Measurements from ENCODE around the gene IRX5. TPM values are rescaled to one million over a fixed set of nuclear protein-coding genes. Genes with fewer than 3 reads are reported as not detected.

The IRX5 gene
- total and polyA plus RNA-seq, 2 donors from 2014 or later: 3.7 to 22.3 TPM

DNA sequence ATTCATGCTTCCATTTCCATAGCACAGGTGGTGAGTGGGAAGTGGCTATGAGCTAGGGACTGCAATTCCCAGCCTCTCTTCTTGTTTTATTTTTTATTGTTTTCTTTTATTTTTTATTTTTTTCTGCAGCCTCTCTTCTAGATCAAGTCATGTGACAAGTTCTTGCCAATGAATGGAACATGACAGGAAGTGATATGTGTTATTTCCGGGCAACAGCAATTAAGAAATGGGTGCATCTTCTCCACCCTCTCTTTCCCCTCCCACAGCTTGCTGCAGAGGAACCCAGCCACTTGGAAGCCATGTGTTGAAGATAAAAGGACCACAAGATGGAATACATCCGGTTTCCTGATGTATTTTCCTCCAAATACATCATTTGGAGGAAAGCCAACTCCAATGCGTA, 23.6 kb downstream of the IRX5 start:
- TF ChIP-seq, protein P1, sequence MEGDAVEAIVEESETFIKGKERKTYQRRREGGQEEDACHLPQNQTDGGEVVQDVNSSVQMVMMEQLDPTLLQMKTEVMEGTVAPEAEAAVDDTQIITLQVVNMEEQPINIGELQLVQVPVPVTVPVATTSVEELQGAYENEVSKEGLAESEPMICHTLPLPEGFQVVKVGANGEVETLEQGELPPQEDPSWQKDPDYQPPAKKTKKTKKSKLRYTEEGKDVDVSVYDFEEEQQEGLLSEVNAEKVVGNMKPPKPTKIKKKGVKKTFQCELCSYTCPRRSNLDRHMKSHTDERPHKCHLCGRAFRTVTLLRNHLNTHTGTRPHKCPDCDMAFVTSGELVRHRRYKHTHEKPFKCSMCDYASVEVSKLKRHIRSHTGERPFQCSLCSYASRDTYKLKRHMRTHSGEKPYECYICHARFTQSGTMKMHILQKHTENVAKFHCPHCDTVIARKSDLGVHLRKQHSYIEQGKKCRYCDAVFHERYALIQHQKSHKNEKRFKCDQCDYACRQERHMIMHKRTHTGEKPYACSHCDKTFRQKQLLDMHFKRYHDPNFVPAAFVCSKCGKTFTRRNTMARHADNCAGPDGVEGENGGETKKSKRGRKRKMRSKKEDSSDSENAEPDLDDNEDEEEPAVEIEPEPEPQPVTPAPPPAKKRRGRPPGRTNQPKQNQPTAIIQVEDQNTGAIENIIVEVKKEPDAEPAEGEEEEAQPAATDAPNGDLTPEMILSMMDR (IDR thresholded peaks at IDR 0.05; ENCODE audit: borderline replicate concordance, extremely low read depth, insufficient read depth): no peak
- H3K9me3 ChIP-seq (ENCODE audit: control insufficient read depth in 2 of 3, insufficient read depth in 1 of 3, low read length in 3 of 3): no peaks in the 10 kb centered on the region
- no peak for FAIRE-seq
- no peaks in the 10 kb centered on the region for H3K27me3 ChIP-seq (ENCODE audit: control insufficient read depth, insufficient read depth, low read length)
- no peak overlapping the region for H3K27ac ChIP-seq (ENCODE audit: low read depth in 2 of 2, low read length in 2 of 2)
- DNase-seq: peak in 1 of 5 donors; percentile 32
- no peaks in the 10 kb centered on the region for H3K36me3 ChIP-seq (ENCODE audit: control insufficient read depth in 2 of 3, insufficient read depth in 3 of 3, low read length in 3 of 3)
- H3K9ac ChIP-seq (ENCODE audit: low read length in 3 of 3): no peak overlapping the region
- no peak overlapping the region for H3K4me3 ChIP-seq (ENCODE audit: low read length in 3 of 3)
- intact Hi-C loops (cut with DNase I): no loop called here
- no peaks in the 10 kb centered on the region for H3K4me1 ChIP-seq (ENCODE audit: control insufficient read depth in 2 of 3, insufficient read depth in 2 of 3, low read depth in 1 of 3, low read length in 3 of 3)

DNA sequence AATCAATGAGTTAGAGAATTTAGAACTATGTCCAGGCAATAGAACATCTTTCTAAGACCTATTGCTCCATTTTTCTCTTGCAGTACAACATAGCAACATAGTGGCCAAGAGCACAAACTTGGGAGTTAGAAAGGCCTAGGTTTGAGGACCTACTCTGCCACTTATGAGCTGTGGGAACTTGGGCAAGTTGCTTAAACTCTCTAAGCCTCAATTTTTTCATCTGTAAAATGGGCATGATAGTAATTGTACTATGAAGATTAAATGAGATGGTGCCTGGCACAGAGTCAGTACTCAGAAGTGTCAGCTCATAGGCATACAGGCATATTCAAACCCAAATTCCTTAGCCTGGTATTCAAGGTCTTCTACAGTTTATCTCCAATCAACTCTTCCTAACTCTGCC, 25.1 kb downstream of the IRX5 start:
- DNase-seq: no peak
- Histone ChIP-seq H3K27me3 (ENCODE audit: control insufficient read depth, insufficient read depth, low read length) (no peaks in the 10 kb centered on the region), H3K4me3 (ENCODE audit: low read length in 3 of 3) (no peak overlapping the region), H3K9ac (ENCODE audit: low read length in 3 of 3) (no peak overlapping the region), H3K4me1 (ENCODE audit: control insufficient read depth in 2 of 3, insufficient read depth in 2 of 3, low read depth in 1 of 3, low read length in 3 of 3) (no peaks in the 10 kb centered on the region), H3K36me3 (ENCODE audit: control insufficient read depth in 2 of 3, insufficient read depth in 3 of 3, low read length in 3 of 3) (no peaks in the 10 kb centered on the region), H3K27ac (ENCODE audit: low read depth in 2 of 2, low read length in 2 of 2) (no peak overlapping the region), H3K9me3 (ENCODE audit: control insufficient read depth in 2 of 3, insufficient read depth in 1 of 3, low read length in 3 of 3) (no peaks in the 10 kb centered on the region)
- no peak for FAIRE-seq
- TF ChIP-seq, protein P1 (IDR thresholded peaks at IDR 0.05; ENCODE audit: borderline replicate concordance, extremely low read depth, insufficient read depth): no peak
- intact Hi-C loops (cut with DNase I): no loop called here

DNA sequence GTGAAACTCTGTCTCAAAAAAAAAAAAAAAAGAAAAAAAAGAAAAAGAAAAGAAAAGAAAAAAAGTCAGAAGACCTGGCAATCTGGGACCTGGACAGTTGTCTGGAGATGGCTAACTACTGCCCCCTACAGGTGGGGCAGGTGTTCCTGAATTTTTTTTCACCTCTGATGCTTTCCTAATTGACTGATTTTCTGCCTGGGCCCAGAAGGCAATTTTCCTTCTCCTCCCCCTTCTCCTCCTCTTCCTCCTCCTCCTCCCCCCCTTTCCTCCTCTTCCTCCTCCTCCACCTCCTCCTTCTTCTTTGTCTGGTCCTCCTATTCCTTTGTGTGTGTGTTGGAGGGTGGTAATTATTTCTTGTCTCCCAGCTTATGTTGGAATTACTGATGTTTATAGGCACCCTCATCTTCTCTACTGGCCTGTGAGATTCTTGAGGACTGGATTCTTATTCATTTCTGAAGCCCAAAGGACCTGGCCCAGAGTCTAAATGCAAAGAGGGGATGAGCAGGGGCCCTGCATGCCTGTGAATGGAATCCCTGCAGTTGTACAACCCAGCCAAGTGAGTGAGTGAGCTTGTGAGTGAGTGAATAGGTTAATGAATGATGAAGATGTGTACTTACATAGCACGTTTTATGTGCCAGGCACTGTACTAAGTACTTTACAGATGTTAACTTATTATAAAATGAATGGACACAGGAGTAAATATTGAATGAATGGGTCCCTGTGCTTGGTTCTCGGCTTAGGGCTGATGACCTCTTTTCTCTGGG, 26.9 kb downstream of the IRX5 start:
- TF ChIP-seq, protein P1 (IDR thresholded peaks at IDR 0.05; ENCODE audit: borderline replicate concordance, extremely low read depth, insufficient read depth): peak; percentile 20
- no peak for FAIRE-seq
- no peaks in the 10 kb centered on the region for H3K9me3 ChIP-seq (ENCODE audit: control insufficient read depth in 2 of 3, insufficient read depth in 1 of 3, low read length in 3 of 3)
- no peaks in the 10 kb centered on the region for H3K27me3 ChIP-seq (ENCODE audit: control insufficient read depth, insufficient read depth, low read length)
- H3K27ac ChIP-seq (ENCODE audit: low read depth in 2 of 2, low read length in 2 of 2): no peak overlapping the region
- no peaks in the 10 kb centered on the region for H3K4me1 ChIP-seq (ENCODE audit: control insufficient read depth in 2 of 3, insufficient read depth in 2 of 3, low read depth in 1 of 3, low read length in 3 of 3)
- H3K36me3 ChIP-seq (ENCODE audit: control insufficient read depth in 2 of 3, insufficient read depth in 3 of 3, low read length in 3 of 3): no peaks in the 10 kb centered on the region
- H3K9ac ChIP-seq (ENCODE audit: low read length in 3 of 3): no peak overlapping the region
- peak in 2 of 5 donors; percentile 20 to 27 for DNase-seq
- H3K4me3 ChIP-seq (ENCODE audit: low read length in 3 of 3): no peak overlapping the region
- intact Hi-C loops (cut with DNase I): no loop called here
